Hematopoietic multipotent progenitor cell treated with erythropoietin and hydrocortisone succinate and interleukin-3 and kit ligand, for 8 days (in vitro differentiated cells): ENCODE results near the gene CHTOP.
"Not testable (repeated sequence)": the region's sequence is repeated elsewhere in the genome, so short reads cannot be mapped to it uniquely, and the experiment has no call there.

Source experiments
- DNase-seq: peaks from one replicate; pipeline ENCODE4 v3.0.0-alpha.2; 2015

CHTOP gene

GRCh38 chr1:153667439-153667838, 33.6 kb downstream of the CHTOP start:
- no peak for DNase-seq

- not testable (repeated sequence) for DNase-seq
These were observed 34.8 kb downstream of the CHTOP start for GRCh38 chr1:153668672-153669071.

DNA sequence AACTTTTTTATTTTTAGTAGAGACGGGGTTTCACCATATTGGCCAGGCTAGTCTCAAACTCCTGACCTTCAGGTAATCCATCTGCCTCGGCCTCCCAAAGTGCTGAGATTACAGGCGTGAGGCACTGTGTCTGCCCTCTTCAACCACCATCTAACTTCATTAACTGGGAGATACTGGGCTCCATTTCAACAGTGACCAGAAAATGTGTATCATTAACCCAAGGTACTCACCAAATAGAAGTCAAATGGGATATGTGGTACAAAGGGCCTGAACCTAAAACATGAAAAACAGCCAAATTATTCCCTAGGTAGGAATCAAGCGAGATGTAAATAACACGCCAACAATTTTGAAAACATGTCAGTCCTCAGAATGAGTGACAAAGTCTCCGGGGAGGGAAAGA, 35.7 kb downstream of the CHTOP start:
- no peak for DNase-seq

GRCh38 chr1:153670257-153670858, 36.5 kb downstream of the CHTOP start:
- DNase-seq = no peak

DNA sequence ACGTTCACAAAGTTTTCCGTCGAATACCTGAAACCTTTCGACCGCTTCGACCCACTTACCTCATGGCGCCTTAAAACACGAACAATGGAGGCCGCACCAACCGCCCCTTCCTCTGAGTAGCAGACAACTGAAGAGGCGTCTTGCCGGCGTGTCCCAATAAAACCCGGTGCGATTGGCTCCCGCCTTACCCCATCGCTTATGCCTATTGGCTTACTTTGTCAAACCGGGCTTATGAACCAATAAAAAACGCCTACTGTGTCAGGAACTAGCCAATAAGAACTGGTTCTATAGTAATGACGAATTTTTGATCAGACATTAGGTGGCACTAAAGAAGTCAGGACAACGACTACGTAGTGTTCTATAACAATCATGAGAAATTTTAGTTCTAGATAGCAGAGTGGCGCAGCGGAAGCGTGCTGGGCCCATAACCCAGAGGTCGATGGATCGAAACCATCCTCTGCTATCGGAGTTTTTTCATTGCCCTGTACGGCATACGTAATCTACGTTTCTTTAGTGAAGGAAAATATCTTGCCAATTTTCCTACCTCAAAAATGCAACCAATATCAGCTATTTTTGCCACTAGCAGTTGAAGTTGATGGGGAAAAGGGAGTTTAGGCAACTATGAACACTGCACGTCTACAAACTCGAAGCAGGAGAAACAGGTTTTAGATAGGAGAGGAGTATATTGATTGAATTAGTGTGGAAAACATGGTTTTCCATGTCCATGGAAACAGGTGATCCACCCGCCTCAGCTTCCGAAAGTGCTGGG, 37.2 kb downstream of the CHTOP start, which contains the start of gene ILF2:
ILF2 (minus strand) TSS at position 135 of the 769 bp plus-strand sequence; CDS start at position 64, 71 bp downstream.
- DNase-seq = peak; percentile 100

GRCh38 chr1:153671628-153672353, 37.9 kb downstream of the CHTOP start:
- DNase-seq = peak; percentile 68

- DNase-seq = peak; percentile 68
These were observed 39.6 kb downstream of the CHTOP start for GRCh38 chr1:153673511-153673910.

- DNase-seq = peak; percentile 60
These were observed 44.1 kb downstream of the CHTOP start for GRCh38 chr1:153677718-153678518.

GRCh38 chr1:153678519-153679336, 44.9 kb downstream of the CHTOP start, which contains the start of gene NPR1:
NPR1 (plus strand) TSS chr1:153678688; CDS start chr1:153679109, 421 bp downstream.
- peak; percentile 21 for DNase-seq

GRCh38 chr1:153679337-153680119, 45.7 kb downstream of the CHTOP start:
- DNase-seq = no peak

DNA sequence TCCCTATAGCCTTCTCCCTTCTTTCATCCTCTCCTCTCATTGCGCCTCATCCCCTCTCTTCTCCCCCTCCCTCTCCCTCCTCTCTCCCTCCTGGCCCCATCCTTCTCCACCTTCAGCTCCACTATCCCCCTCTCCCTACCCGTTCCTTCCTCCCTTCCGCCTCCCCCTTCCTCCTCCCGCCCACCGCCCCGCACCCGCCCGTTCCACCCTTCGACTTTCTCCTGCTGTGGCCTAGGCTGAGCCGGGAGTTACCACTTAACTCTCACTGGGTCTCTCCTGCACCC, 46.2 kb downstream of the CHTOP start:
- no peak for DNase-seq

DNA sequence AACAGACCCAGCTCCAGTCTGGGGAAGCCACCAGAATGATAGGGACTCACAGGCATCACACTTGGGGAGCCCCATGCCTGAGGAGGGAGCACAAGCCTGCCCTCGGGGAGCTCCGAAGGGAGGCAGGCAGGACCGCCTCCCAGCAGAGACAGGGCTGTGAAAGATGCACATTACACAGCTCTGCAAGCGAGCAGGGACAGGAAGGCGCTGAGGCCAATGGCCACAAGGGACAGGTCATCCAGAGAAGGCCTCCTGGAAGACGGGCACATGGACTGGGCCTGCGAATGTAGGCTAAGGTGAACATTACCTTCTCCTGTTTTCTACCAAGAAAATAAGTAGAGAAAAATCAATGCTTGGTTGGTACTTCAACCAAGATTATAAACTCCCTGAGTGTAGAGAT, 48.9 kb downstream of the CHTOP start:
- DNase-seq = no peak

- no peak for DNase-seq
These were observed 50.0 kb downstream of the CHTOP start for GRCh38 chr1:153683854-153684253.

- no peak for DNase-seq
These were observed 51.0 kb downstream of the CHTOP start for GRCh38 chr1:153684892-153685291.

DNA sequence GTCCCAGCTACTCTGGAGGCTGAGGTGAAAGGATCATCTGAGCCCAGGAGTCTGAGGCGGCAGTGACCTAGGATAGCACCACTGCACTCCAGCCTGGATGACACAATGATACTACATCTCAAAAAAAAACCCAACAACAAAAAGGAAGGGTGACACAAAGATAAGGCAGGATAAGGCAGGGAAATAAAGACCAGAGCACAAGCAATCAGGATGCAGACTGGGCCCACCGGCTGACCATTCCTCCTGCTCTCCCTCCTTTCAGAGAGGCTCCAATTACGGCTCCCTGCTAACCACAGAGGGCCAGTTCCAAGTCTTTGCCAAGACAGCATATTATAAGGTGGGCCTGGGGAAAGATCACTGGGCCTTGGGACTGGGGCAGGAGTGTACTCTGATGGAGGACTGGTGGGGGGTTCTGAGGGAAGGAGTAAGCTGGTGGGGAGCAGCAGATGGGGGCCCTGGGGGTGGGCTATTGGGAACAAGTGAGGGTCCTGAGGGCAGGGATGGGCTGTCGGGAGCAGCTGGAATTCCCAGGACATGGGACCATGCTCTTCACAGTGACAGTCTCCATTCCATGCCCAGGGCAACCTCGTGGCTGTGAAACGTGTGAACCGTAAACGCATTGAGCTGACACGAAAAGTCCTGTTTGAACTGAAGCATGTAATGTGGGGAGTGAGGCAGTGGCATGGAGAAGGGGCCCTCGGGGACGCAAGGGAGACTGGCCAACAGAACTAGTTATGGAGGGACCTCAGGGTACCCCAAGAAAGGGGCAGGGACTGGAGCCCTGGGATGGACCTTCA, 51.9 kb downstream of the CHTOP start:
- DNase-seq = no peak

GRCh38 chr1:153687346-153688125, 53.7 kb downstream of the CHTOP start:
- DNase-seq = no peak

GRCh38 chr1:153688276-153688675, 54.4 kb downstream of the CHTOP start:
- DNase-seq = no peak

GRCh38 chr1:153688736-153689328, 55.0 kb downstream of the CHTOP start:
- DNase-seq = no peak

DNA sequence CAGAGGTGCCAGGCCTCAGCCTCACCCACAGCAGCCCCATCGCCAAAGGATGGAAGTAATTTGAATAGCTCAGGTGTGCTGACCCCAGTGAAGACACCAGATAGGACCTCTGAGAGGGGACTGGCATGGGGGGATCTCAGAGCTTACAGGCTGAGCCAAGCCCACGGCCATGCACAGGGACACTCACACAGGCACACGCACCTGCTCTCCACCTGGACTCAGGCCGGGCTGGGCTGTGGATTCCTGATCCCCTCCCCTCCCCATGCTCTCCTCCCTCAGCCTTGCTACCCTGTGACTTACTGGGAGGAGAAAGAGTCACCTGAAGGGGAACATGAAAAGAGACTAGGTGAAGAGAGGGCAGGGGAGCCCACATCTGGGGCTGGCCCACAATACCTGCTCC, 59.6 kb downstream of the CHTOP start:
- DNase-seq = no peak
